H1 (cell line): ENCODE measurements around the gene GSTO1. TPM values are rescaled to one million over a fixed set of nuclear protein-coding genes. Genes with fewer than 3 reads are reported as not detected.

Experiments used
- NRF1 ChIP-seq: IDR thresholded peaks from 2 replicates; pipeline ENCODE4 v1.6.1; 2011; ENCODE audit warnings: mild to moderate bottlenecking, low read depth, low read length, improper control_type of control experiment
- polyA plus RNA-seq, 7 experiments: library from polyadenylated mRNA; depleted of rRNA in 3 of 7; stranded (reverse) in 5 of 7; unstranded in 2 of 7; fragments of >200 nt in 5 of 7; fragments of 200-250 nt in 2 of 7; gene quantifications; 1 replicate in 5 of 7; 2 replicates in 1 of 7; 4 replicates in 1 of 7; pipeline versions ENCODE4 v1.2.1 to v1.2.3, GENCODE V29; 2011 to 2013; ENCODE audit warnings: missing spikeins in 2 of 7, mixed read lengths in 2 of 7
- total RNA-seq: library from RNA; stranded (reverse); fragmentation: NEBNext Ultra II Directional; extraction: Animal tissue kit (Norgen Biotek cat#: 25700); gene quantifications from 2 replicates; pipeline ENCODE4 v1.2.1, GENCODE V29; 2021

Gene GSTO1
- total and polyA plus RNA-seq, 2 of the 8 experiments (the other 6 are each of a cell fraction or from before 2014, with no cell fraction given): 22.4 to 32.5 TPM

DNA sequence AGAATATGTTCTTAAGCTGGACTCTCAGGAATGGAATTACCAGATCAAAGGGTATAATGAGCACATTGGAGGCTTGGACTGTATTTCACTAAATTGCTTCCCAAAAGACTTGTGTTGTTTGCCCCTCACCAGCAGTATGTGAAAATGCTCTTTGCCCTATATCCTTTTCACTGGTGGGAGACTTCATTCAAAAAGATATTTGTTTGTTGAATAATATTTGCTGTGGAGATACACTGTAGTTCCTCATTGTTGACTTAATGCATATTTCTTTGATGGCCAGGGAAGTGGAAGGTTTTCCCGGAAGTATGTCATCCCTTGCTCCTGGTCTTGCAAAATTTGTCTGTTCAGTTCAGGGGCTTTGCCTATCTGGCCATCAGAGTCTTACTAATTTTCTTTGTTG is 33.7 kb downstream of the GSTO1 start (continued):
- no peak for TF ChIP-seq NRF1
